ENCODE measurements around the gene BRPF3.

BRPF3 gene

DNA sequence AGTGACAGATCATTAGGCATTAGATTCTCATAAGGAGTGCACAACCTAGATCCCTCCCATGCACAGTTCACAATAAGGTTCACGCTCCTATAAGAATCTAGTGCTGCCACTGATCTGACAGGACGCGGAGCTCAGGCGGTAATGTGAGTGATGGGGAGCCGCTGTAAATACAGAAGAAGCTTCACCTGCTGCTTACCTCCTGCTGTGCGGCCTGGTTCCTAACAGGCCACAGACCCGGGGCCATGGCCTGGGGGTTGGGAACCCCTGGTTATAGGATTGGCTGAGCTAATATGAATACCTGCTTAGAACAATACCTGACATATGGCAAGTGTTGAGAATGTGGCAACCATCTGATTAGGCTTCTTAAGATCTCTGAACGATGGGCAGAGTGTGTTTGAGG lies 75.7 kb downstream of the BRPF3 start:
- DNase-seq: no peak

DNA sequence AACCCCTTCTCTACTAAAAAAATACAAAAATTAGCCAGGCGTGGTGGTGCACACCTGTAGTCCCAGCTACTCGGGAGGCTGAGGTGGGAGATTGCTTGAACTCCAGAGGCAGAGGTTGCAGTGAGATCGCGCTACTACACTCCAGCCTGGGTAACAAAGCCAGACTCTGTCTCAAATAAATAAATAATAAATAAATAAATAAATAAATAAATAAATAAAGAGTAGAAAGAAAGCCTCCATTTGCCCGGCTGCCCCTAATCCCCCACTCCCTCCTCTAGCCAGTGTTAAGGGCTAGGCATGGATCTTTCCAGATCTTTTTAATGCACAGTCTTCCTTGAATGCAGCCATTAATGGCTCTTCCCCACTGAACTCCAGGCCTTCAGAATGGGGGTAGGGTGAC lies 76.5 kb downstream of the BRPF3 start:
- no peak for DNase-seq

DNA sequence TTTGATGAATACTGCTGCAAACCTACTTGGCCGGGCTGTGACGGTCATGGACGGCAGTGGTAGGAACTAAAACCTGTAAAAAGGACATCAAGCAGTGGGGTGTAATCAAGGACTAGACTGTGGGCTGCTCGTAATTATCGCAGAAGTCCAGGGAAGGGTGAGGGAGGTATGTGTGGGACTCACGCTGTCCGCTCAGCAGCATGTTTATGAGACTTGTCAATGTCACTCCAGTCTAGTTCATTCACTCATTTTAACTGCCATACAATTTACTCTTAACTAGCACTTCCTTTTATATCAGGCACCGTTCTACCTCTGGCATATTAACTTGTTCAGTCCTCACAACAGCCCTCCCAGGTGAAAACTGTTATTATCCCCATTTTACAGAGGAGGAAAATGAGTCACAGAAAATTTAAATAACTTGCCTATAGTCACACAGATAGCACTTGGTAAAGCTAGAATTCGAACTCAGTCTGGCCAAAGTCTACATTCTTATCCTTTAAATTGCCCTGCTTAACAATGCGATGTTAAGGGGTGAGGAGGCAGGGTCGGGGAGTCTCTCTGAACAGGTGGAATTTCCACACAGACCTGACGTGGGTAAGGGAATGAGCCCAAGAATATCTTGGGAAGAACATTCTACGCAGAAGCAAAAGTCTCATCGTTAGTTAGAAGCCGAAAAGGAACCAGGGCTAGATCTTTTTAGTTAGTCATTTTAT lies 77.4 kb downstream of the BRPF3 start:
- no peak for DNase-seq

DNA sequence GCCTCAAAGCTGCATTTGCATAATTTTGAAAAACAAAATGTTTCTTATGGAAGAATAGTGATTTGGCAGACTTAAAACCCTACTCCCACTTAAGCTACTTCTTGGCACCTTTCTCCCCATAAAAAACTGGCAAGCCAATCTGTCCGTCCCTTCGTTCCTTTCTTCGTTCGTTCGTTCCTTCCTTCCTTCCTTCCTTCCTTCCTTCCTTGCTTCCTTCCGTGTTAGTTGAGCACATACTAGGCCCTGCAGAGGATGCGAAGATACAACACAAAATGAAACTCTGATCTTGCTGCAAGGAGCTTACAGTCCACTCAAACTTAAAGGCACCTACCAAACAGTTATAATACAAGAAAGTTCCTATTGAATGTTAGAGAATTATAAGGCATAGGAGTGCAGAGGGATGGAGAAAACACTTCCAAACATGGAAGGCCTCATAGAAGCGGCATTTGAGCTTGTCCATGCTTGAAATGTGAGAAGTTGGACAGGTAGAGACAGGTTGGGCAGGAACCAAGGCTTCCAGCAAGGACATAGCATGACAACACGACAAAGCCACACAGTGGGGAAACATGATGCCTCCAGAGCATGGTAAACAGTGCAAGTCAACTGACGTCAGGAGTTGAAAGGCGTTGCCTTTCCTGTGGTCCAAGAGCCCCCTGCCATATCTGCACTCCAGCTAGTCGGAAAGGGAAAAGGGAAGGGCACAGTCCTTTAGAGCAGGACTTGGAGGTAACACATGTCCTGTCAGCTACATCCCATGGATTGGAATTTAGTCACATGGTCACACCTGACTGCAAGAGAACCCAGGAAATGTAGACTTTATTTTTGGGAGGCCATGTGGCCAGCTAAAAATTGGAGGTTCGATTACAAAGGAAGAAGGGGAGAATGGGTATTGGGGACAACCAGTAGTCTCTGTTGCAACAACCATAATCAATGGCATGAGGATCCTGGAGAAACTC lies 80.3 kb downstream of the BRPF3 start:
- no peak for DNase-seq

DNA sequence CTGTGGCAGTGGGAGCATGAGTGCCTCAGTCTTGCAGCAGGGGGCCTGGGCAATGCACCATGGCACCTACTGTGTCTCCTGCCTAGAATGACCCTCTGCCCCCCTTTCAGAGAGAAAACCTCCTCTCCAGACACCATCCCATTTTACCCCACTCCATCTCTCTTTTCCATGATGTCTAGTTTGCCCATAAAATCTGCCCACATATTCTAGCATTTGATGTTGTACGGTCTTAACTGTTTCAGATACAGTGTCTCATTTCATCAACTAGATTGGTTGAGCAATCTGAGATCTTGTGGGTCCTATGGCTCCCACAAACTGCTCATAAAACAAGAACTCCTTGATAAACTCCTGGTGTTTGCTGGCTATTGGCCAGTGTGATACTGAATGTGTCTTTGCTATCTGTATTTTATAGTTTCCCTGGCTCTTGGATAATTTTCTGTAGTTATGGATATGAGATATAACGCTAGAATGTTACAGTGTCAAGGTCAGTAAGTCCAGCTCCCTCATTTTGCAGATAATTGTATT lies 81.5 kb downstream of the BRPF3 start:
- no peak for DNase-seq

DNA sequence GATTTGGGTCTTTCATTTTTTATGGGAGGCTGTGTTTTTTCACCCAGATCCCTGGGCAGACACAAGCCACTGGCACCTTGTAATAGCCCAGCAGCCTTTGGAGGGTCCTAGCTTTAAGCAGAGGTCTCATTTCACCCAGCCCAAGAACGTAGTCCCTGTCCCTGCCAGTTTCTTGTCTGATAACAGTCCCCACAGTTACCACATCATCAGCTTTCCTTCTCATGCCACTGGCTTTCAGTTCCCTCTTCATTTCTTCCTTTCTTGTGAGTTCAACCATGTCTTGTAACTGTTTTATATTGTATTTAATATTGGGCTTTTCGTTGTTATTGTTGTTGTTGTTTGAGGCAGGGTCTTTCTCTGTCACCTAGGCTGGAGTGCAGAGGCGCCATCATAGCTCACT lies 83.9 kb downstream of the BRPF3 start:
- DNase-seq: no peak

DNA sequence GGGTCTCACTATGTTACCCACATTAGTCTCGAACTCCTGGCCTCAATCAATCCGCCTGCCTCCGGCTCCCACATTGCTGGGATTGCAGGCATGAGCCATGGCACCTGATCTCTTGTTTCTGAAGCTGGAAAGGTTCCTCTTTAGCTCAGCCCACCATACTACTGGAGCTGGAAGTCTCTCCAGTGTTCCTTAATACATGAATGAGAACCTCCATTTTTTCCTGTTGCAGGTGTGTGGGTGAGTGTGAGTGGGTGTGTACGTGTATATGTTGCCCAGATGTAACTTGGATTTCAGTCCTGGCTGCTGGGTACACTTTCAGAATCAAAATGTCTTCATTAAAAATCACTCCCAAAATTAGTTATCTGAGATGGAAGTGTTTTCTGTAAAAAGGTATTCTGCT lies 84.4 kb downstream of the BRPF3 start:
- no peak for DNase-seq

Data from GDM1 (cell line).